GM12878 (cell line): Measurements from ENCODE around the gene MRPL39. TPM values are rescaled to one million over a fixed set of nuclear protein-coding genes. Genes with fewer than 3 reads are reported as not detected.
A peak's percentile ranks its signal among the peaks of the same experiment; 100 is the strongest.

Source experiments
- CBFB ChIP-seq: IDR thresholded peaks from 2 replicates; pipeline ENCODE4 v1.6.1; 2016; ENCODE audit warnings: antibody characterized with exemption, low read depth
- FOXK2 ChIP-seq: fragments of 450-650 bp; IDR thresholded peaks from 2 replicates; pipeline ENCODE4 v1.6.1; 2017; ENCODE audit warnings: mild to moderate bottlenecking, moderate library complexity
- MYC ChIP-seq: IDR thresholded peaks from 2 replicates; pipeline ENCODE4 v1.6.1; 2011; ENCODE audit warnings: mild to moderate bottlenecking, low read length, moderate library complexity, inconsistent platforms; ENCODE audit not compliant: insufficient read depth, insufficient replicate concordance, insufficient read length, severe bottlenecking
- SMAD5 ChIP-seq: IDR thresholded peaks from 2 replicates; pipeline ENCODE4 v1.6.1; 2016; ENCODE audit warnings: antibody characterized with exemption, low read depth
- STAT1 ChIP-seq: fragments of 450-650 bp; conservative IDR thresholded peaks from 2 replicates; pipeline ENCODE4 v1.6.1; 2014; ENCODE audit warnings: antibody characterized with exemption, mild to moderate bottlenecking
- TCF3 ChIP-seq: IDR thresholded peaks from 2 replicates; pipeline ENCODE4 v1.6.1; 2012; ENCODE audit warnings: low read depth, mild to moderate bottlenecking, low read length, borderline replicate concordance; ENCODE audit not compliant: insufficient read depth
- polyA plus RNA-seq, 11 experiments: library from polyadenylated mRNA; depleted of rRNA in 4 of 11; unstranded in 6 of 11; stranded (reverse) in 5 of 11; fragments of >200 nt; fragmentation: Nextera tagmentation in 4 of 11; fragmentation: Illumina TruSeq in 1 of 11; extraction: Ambion mirVana in 4 of 11; extraction: Trizol in 1 of 11; gene quantifications; 1 replicate in 1 of 11; 2 replicates in 10 of 11; pipeline versions ENCODE4 v1.2.1 to v1.2.3, GENCODE V29; 2011 to 2016; ENCODE audit warnings: inconsistent platforms in 2 of 11, missing spikeins in 2 of 11, low read depth in 1 of 11
- total RNA-seq, 4 experiments: library from RNA; depleted of rRNA in 3 of 4; stranded (reverse); fragments of >200 nt in 3 of 4; fragmentation: Illumina TruSeq in 1 of 4; extraction: Trizol in 1 of 4; gene quantifications; 2 replicates each; pipeline versions ENCODE4 v1.2.1 to v1.2.3, GENCODE V29; 2013 to 2021
- TF ChIP-seq, protein P1 (sequence below): IDR thresholded peaks from 2 replicates; pipeline ENCODE4 v1.6.1; 2012; ENCODE audit warnings: mild to moderate bottlenecking, low read depth, low read length
- TF ChIP-seq, protein P2 (sequence below): IDR thresholded peaks from 2 replicates; pipeline ENCODE4 v1.6.1; 2011; ENCODE audit warnings: borderline replicate concordance, low read depth, mild to moderate bottlenecking, moderate library complexity, mixed read lengths, low read length; ENCODE audit not compliant: insufficient read depth; ENCODE audit errors: extremely low read length
- TF ChIP-seq, protein P3 (sequence below): fragments of 150-350 bp; IDR thresholded peaks from 2 replicates; pipeline ENCODE4 v1.6.1; 2016; ENCODE audit warnings: low read depth, low read length
- TF ChIP-seq, protein P4 (sequence below): IDR thresholded peaks from 2 replicates; pipeline ENCODE4 v1.6.1; 2012; ENCODE audit warnings: low read depth, low read length, improper control_type of control experiment
- TF ChIP-seq, protein P5 (sequence below), 3 experiments: IDR thresholded peaks in 2 of 3; conservative IDR thresholded peaks in 1 of 3; 2 replicates each; pipeline ENCODE4 v1.5.1; 2011; ENCODE audit warnings: low read depth in 3 of 3, low read length in 3 of 3, mild to moderate bottlenecking in 3 of 3, control low read depth in 2 of 3, moderate library complexity in 2 of 3, inconsistent platforms in 1 of 3, mixed read lengths in 1 of 3; ENCODE audit not compliant: control insufficient read depth in 2 of 3, insufficient read depth in 1 of 3; ENCODE audit errors: extremely low read depth in 1 of 3
- TF ChIP-seq, protein P6 (sequence below): IDR thresholded peaks from 2 replicates; pipeline ENCODE4 v1.6.1; 2012; ENCODE audit warnings: low read depth, low read length, improper control_type of control experiment
- TF ChIP-seq, protein P7 (sequence below): IDR thresholded peaks from 2 replicates; pipeline ENCODE4 v1.6.1; 2011; ENCODE audit warnings: borderline replicate concordance, low read depth, mild to moderate bottlenecking, moderate library complexity, low read length; ENCODE audit not compliant: insufficient read depth, poor library complexity, severe bottlenecking

The MRPL39 gene
- total and polyA plus RNA-seq, 10 of the 15 experiments (the other 5 are each of a cell fraction or from before 2014, with no cell fraction given) = 68.8 to 292 (median 120) TPM

DNA sequence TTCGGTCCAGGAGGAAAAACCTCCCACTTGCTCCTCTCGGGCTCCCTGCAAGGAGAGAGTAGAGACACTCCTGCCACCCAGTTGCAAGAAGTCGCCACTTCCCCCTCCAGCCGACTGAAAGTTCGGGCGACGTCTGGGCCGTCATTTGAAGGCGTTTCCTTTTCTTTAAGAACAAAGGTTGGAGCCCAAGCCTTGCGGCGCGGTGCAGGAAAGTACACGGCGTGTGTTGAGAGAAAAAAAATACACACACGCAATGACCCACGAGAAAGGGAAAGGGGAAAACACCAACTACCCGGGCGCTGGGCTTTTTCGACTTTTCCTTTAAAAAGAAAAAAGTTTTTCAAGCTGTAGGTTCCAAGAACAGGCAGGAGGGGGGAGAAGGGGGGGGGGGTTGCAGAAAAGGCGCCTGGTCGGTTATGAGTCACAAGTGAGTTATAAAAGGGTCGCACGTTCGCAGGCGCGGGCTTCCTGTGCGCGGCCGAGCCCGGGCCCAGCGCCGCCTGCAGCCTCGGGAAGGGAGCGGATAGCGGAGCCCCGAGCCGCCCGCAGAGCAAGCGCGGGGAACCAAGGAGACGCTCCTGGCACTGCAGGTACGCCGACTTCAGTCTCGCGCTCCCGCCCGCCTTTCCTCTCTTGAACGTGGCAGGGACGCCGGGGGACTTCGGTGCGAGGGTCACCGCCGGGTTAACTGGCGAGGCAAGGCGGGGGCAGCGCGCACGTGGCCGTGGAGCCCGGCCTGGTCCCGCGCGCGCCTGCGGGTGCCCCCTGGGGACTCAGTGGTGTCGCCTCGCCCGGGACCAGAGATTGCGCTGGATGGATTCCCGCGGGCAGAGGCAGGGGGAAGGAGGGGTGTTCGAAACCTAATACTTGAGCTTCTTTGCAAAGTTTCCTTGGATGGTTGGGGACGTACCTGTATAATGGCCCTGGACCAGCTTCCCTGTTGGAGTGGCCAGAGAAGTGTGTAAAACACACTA is 45.3 kb downstream of the MRPL39 start (continued):
- TF ChIP-seq, protein P1, sequence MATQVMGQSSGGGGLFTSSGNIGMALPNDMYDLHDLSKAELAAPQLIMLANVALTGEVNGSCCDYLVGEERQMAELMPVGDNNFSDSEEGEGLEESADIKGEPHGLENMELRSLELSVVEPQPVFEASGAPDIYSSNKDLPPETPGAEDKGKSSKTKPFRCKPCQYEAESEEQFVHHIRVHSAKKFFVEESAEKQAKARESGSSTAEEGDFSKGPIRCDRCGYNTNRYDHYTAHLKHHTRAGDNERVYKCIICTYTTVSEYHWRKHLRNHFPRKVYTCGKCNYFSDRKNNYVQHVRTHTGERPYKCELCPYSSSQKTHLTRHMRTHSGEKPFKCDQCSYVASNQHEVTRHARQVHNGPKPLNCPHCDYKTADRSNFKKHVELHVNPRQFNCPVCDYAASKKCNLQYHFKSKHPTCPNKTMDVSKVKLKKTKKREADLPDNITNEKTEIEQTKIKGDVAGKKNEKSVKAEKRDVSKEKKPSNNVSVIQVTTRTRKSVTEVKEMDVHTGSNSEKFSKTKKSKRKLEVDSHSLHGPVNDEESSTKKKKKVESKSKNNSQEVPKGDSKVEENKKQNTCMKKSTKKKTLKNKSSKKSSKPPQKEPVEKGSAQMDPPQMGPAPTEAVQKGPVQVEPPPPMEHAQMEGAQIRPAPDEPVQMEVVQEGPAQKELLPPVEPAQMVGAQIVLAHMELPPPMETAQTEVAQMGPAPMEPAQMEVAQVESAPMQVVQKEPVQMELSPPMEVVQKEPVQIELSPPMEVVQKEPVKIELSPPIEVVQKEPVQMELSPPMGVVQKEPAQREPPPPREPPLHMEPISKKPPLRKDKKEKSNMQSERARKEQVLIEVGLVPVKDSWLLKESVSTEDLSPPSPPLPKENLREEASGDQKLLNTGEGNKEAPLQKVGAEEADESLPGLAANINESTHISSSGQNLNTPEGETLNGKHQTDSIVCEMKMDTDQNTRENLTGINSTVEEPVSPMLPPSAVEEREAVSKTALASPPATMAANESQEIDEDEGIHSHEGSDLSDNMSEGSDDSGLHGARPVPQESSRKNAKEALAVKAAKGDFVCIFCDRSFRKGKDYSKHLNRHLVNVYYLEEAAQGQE = peak; percentile 32; the same call in 1 of the 2 replicates
- TF ChIP-seq, protein P2, sequence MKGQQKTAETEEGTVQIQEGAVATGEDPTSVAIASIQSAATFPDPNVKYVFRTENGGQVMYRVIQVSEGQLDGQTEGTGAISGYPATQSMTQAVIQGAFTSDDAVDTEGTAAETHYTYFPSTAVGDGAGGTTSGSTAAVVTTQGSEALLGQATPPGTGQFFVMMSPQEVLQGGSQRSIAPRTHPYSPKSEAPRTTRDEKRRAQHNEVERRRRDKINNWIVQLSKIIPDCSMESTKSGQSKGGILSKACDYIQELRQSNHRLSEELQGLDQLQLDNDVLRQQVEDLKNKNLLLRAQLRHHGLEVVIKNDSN = peak; percentile 40
- TF ChIP-seq FOXK2 (no peak), SMAD5 (peak; percentile 99), CBFB (peak; percentile 93), STAT1 (0 out of 2 replicates have a peak, but pooled peaks have one; percentile 25), MYC (peak; percentile 97), TCF3 (peak; percentile 93)
- TF ChIP-seq, protein P3, sequence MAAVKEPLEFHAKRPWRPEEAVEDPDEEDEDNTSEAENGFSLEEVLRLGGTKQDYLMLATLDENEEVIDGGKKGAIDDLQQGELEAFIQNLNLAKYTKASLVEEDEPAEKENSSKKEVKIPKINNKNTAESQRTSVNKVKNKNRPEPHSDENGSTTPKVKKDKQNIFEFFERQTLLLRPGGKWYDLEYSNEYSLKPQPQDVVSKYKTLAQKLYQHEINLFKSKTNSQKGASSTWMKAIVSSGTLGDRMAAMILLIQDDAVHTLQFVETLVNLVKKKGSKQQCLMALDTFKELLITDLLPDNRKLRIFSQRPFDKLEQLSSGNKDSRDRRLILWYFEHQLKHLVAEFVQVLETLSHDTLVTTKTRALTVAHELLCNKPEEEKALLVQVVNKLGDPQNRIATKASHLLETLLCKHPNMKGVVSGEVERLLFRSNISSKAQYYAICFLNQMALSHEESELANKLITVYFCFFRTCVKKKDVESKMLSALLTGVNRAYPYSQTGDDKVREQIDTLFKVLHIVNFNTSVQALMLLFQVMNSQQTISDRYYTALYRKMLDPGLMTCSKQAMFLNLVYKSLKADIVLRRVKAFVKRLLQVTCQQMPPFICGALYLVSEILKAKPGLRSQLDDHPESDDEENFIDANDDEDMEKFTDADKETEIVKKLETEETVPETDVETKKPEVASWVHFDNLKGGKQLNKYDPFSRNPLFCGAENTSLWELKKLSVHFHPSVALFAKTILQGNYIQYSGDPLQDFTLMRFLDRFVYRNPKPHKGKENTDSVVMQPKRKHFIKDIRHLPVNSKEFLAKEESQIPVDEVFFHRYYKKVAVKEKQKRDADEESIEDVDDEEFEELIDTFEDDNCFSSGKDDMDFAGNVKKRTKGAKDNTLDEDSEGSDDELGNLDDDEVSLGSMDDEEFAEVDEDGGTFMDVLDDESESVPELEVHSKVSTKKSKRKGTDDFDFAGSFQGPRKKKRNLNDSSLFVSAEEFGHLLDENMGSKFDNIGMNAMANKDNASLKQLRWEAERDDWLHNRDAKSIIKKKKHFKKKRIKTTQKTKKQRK = no peak
- TF ChIP-seq, protein P4, sequence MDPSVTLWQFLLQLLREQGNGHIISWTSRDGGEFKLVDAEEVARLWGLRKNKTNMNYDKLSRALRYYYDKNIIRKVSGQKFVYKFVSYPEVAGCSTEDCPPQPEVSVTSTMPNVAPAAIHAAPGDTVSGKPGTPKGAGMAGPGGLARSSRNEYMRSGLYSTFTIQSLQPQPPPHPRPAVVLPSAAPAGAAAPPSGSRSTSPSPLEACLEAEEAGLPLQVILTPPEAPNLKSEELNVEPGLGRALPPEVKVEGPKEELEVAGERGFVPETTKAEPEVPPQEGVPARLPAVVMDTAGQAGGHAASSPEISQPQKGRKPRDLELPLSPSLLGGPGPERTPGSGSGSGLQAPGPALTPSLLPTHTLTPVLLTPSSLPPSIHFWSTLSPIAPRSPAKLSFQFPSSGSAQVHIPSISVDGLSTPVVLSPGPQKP = 0 out of 2 replicates have a peak, but pooled peaks have one; percentile 26
- TF ChIP-seq, protein P5, sequence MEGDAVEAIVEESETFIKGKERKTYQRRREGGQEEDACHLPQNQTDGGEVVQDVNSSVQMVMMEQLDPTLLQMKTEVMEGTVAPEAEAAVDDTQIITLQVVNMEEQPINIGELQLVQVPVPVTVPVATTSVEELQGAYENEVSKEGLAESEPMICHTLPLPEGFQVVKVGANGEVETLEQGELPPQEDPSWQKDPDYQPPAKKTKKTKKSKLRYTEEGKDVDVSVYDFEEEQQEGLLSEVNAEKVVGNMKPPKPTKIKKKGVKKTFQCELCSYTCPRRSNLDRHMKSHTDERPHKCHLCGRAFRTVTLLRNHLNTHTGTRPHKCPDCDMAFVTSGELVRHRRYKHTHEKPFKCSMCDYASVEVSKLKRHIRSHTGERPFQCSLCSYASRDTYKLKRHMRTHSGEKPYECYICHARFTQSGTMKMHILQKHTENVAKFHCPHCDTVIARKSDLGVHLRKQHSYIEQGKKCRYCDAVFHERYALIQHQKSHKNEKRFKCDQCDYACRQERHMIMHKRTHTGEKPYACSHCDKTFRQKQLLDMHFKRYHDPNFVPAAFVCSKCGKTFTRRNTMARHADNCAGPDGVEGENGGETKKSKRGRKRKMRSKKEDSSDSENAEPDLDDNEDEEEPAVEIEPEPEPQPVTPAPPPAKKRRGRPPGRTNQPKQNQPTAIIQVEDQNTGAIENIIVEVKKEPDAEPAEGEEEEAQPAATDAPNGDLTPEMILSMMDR (IDR thresholded peaks at IDR 0.05 in 2 of 3, conservative IDR thresholded peaks at IDR 0.05 in 1 of 3; ENCODE audit: control insufficient read depth in 2 of 3, extremely low read depth in 1 of 3, insufficient read depth in 1 of 3, low read depth in 3 of 3, low read length in 3 of 3) = peak in 1 of 3 experiments; percentile 10; a peak in 2 of 6 replicates
- TF ChIP-seq, protein P6, sequence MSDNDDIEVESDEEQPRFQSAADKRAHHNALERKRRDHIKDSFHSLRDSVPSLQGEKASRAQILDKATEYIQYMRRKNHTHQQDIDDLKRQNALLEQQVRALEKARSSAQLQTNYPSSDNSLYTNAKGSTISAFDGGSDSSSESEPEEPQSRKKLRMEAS = peak; percentile 88
- TF ChIP-seq, protein P7, sequence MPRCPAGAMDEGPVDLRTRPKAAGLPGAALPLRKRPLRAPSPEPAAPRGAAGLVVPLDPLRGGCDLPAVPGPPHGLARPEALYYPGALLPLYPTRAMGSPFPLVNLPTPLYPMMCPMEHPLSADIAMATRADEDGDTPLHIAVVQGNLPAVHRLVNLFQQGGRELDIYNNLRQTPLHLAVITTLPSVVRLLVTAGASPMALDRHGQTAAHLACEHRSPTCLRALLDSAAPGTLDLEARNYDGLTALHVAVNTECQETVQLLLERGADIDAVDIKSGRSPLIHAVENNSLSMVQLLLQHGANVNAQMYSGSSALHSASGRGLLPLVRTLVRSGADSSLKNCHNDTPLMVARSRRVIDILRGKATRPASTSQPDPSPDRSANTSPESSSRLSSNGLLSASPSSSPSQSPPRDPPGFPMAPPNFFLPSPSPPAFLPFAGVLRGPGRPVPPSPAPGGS = peak; percentile 98
